HG03342 (cell line): Measurements from ENCODE around the gene ADAM8.
"Not testable (repeated sequence)": the region's sequence is repeated elsewhere in the genome, so short reads cannot be mapped to it uniquely, and the experiment has no call there.

Source experiments
- ATAC-seq: cut with Tn5 transposase; IDR thresholded peaks from one replicate; pipeline ENCODE4 v1.9.1; 2021; ENCODE audit warnings: mild to moderate bottlenecking, moderate library complexity; ENCODE audit not compliant: unreplicated experiment

ADAM8 gene

DNA sequence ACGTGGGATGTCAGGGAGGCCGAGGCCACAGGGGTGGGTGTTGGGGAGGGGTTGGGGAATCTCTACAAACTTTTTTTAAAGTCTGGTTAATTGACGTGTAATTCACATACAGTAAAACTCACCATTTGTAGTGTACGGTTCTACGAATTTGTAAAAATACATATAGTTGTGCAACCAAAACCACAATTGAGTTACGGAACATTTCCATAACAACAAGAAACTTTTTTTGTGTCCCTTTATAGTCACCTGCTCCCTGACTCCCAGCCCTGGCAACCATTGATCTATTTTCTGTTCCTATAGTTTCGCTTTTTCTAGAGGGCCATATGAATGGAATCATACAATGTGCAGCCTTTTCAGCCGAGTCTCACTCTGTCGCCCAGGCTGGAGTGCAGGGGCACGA, 41.9 kb downstream of the ADAM8 start:
- ATAC-seq: not testable (repeated sequence)

DNA sequence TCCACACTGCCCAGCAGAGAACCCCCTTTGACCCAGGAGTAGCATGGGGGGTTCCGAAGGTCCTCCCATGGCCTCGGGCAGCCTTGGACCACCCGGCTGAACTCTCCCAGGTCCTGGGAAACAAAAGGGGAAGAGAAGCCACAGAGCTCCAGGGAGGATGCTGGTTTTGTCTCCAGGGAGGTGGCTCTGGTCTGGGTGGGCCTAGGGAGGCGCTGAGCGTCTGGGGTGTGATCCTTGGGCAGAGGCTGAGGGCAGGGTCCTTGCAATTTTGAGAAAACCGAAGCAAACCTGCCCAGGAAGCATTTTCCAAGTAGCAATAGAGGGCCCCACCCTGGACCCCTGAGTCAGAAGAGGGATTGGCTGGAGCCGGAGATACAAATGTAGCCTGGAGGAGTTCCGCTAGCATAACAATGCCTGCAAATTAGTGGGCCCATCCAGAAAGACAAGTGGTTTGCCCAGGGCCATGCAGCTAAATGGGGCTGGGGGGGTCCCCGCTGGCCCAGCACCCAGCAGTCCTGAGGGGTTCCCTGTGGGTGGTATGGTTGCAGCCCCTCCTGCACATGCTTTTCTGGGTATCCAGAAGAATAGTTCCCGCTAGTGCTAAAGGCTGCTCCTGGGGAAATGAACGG, 44.6 kb downstream of the ADAM8 start:
- ATAC-seq: no peak

DNA sequence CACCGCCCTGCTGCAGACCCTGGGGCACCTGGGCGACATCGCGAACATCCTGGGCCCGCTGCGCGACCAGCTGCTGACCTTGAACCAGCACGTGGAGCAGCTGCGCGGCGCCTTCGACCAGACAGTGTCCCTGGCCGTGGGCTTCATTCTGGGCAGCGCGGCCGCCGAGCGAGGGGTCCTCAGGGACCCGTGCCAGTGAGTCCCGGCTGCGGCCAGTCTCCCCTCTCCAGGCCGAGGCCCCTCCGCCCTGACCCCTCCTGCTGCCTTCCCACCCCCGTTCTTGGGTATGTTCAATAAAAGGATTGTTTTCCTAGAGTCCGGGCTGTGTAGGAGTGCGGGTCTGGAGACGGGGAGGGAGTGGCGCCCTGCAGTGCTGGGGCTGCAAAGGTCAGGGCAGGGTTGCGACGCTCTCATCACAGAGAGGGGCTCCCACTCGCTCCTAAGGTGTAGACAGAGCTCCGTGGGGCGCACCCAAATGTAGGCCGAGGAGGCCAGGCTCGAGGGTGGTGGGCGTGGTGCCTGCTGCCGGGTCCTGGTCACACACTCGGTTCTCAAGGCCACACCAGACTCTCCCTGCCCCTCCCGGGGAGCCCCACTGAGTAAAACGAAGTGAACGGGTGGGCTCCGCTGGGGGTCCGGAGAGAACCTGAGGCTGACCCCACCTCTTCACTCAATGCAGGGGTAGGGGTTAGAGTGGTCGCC, 45.3 kb downstream of the ADAM8 start:
- no peak for ATAC-seq

DNA sequence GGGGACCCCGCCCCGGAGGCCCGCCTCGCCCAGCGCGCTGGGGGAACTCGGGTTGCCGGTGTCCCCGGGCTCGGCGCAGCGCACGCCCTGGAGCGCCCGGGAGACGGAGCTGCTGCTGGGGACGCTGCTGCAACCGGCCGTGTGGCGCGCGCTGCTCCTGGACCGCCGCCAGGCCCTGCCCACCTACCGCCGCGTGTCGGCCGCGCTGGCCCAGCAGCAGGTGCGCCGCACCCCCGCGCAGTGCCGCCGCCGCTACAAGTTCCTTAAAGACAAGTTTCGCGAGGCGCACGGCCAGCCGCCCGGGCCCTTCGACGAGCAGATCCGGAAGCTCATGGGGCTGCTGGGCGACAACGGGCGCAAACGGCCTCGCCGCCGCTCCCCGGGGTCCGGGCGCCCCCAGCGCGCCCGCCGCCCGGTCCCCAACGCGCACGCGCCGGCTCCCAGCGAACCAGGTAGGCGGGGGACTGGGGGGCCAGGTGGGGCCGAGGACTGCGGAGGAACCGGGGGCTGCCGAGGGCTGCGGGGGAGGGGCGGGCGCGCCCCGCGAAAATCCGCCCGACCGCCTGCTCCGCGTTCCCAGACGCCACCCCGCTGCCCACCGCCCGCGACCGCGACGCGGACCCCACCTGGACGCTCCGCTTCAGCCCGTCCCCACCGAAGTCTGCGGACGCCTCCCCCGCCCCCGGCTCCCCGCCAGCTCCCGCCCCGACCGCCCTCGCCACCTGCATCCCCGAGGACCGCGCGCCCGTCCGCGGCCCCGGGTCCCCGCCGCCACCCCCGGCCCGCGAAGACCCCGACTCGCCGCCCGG, 46.1 kb downstream of the ADAM8 start:
- ATAC-seq: no peak

DNA sequence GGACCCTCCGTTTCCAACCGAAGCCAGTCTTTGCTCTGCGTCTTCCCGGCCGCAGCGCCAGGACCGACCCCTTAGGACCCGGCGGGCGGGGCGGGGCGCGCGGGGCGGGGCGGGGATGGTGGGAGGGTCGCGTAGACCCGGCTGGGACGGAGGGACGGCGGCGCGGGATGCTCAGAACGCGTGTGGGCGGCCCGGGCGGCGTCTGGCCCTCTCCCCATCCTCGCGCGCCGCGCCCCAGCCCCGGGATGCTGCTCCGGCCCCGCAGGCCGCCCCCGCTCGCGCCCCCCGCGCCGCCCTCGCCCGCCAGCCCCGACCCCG, 46.7 kb downstream of the ADAM8 start, which contains the start of gene UTF1:
TSS of gene UTF1 (plus strand) at position 174 of the 318 bp plus-strand sequence. CDS start at position 246, 72 bp downstream.
- no peak for ATAC-seq

DNA sequence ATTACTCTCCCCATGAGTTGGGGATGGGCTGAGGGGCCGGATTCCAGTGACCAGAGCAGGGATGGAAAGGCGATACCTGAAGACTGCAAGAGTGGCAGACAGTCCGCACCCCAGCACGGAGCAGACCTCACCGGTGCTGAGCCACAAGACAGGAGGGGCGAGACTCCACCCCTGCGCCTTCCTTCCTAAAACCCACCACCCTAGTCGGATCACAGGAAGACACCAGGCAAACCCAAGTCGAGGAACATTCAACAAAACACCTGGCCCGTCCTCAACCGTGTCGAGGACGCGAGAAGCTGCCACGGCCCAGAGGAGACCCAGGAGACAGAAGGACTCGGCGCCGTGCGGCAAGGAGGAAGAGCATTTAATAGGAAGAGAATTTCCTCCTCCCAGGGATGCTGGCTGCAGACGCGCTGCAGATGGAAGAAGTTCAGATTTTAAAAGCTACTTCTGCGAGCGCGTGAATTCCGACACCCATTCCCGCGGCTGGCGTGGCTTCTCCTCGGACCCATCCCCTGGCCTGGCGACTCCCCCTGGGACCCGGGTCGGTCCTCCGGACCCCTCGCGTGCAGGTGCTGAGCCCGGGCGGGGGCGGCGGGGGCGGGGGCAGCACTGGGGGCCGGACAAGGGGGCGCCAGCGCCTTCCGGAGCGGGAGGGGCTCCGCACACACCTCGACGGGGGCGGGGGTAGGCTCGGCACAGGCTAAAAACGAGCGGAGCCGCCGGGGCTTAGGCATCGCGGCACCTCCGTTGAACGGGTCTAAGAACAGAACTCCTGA, 47.2 kb downstream of the ADAM8 start:
- no peak for ATAC-seq

DNA sequence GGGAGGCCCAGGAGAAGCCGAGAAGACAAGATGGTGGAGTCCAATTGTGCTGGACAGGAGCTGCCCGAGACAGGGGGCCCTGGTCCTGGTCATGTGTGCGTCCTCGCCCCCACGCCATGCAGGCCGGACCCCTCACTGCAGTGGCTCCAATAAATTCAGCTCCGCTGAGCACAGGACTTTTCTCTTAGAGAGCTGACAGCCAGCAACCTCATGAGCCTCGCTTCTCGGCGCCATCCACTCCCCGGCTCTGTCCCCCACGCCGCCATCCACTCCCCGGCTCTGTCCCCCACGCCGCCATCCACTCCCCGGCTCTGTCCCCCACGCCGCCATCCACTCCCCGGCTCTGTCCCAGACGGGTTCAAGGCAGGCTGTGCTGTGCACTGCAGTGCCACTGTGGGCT, 49.4 kb downstream of the ADAM8 start:
- ATAC-seq: no peak

DNA sequence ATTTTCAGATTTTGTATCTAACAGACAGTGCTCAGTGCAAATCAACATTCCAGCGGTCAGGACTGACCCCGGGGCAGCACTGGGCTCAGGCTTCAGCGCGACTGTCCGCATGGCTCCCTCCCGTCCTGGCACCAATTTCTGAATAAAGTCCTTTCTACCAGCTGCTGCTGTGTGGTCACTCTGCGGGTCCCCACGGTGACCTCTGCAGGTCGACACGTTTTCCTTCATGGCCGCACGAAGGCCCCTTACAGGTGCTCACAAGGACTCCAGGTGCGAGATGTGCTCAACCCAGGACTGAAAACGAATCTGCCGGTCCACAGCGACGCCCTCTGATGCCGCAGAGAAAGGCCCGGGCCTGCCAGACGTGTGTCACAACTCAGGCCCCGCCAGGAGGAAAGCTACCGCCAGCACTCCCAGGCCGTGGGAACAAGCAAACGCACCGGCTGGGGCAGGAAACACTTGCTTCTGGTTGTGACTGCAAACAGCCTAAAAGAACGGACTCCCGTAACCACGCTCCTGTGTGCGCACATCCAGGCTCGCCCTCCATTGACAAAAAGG, 50.3 kb downstream of the ADAM8 start:
- ATAC-seq: no peak

DNA sequence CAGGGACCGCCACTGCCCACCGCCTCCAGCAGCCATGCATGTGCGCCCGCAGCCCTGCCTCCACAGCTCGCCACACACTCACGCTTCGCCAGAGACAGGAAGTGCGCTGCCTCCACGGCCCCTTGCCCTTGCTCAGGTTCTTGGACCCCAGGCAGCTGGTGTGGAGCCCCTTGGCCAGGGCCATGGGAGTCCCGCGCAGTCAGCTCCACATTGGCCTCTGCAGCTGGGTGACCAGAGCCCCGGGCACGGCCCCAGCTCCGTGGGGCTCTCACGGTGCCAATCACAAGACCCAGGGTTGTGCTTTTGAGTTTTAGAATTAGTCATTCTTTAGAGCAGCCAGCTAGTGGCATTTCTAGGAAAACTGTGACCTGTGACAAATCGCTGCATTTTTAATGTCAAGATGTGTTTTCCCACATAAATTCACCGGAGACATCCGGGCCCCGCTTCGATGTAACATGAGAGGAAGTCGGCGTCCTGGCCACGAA, 50.9 kb downstream of the ADAM8 start:
- no peak for ATAC-seq

DNA sequence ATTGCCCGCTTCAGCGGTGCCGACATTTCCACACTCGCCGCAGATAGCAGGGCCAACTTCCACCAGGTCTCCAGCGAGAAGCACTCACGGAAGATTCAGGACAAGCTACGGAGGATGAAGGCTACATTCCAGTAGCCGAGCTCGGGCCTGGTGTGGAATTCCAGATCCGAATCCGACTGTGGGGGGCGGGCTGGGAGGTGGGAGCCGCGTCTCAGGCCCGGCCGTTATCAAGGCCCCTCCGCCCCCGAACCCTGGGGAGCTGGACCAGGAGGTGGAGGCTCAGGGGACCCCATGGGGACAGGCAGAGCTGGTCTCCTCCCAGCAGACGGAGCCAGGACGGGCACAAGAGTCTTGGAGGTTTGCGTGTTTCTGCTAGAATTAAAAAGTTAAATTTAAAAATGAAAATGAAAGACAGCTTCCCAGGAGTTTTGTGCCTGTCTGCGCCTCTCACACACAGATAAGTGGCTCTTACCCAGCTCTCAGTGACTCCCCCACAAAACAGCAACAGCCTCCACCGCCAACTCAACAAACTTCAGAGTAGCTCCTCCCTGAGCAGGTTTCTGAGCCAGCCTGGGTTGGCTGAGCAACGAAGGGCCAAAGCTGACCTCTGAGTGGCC, 51.8 kb downstream of the ADAM8 start:
- no peak for ATAC-seq

DNA sequence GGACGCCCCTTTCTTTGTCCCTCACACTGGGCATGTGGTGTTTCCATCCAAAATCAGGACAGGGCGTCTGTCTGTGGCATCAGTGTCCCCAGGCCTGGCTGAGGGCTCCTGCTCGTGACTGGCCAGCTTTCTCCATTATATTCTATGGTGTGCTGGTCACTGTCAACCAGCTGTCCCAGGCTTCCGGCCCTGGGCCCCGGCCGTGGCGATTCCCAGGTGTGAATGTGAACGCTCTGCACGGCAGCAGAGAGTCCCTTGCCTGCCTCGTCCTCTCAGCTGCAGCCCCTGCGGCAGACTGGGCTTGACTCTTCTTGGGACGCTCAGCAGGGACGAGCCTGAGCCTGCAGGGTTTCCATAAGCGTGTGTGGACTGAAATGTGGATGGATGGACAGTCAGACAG, 52.6 kb downstream of the ADAM8 start:
- ATAC-seq: no peak

DNA sequence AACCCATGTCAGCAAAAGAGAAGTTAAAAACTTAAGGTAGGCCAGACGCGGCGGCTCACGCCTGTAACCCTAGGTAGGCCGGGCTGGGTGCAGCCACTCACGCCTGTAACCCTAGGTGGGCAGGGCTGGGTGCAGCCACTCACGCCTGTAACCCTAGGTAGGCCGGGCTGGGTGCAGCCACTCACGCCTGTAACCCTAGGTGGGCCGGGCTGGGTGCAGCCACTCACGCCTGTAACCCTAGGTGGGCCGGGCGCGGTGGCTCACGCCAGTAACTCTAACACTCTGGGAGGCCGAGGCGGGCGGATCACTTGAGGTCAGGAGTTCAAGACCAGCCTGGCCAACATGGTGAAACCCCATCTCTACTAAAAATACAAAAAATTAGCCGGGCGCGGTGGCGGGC, 54.9 kb downstream of the ADAM8 start:
- not testable (repeated sequence) for ATAC-seq

DNA sequence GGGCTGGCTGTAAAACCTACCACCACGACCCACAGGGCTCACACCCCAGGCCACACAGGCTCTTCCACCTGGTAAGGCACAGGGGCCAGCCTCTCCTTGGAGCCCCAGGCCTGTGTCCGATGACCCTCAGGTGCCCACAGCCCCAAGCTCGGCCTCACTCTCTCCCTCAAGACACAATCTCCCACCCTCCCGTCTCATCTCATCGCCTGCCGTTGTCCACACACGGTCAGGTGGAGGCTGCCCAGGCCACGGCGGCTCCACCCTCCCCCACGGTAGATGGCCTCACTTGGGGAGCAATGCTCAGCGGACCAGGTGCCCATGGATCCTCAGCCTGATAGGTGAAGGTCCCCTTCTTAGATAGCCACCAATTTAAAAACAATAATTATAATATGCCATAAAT, 55.3 kb downstream of the ADAM8 start:
- no peak for ATAC-seq

DNA sequence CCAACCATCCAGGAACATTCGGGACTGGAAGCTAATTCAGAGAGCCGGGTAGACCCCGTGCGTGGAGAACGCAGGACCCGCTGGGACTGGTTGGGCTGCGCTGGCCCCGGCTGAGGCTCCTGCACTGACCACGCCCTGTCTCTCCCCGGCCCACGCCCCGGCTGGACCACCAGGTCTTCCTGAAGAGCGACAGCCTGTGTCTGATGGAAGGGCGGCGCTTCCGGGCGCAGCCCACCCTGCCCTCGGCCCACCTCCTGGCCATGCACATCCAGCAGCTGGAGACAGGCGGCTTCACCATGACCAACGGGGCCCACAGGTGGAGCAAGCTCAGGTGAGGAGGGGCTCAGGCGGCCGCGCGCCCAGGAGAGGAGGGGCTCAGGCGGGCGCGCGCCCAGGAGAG, 56.9 kb downstream of the ADAM8 start:
- no peak for ATAC-seq

DNA sequence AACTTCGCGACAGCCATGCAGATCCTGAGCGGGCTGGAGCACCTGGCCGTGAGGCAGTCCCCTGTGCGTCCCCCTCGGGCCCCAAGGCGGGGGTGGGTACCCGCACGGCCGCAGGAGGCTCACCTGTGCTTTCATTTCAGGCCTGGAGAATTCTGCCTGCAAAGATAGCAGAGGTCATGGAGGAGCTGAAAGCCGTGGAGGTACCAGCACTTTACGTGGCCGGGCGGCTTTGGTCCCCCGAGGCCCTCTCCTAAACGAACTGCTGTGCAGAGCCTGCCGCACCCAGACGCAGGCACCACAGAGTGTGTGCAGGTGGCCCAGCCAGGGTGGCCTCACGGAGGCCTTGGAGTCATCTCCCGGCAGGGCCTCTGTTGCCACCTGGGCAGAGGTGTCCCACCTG, 57.8 kb downstream of the ADAM8 start:
- ATAC-seq: no peak

DNA sequence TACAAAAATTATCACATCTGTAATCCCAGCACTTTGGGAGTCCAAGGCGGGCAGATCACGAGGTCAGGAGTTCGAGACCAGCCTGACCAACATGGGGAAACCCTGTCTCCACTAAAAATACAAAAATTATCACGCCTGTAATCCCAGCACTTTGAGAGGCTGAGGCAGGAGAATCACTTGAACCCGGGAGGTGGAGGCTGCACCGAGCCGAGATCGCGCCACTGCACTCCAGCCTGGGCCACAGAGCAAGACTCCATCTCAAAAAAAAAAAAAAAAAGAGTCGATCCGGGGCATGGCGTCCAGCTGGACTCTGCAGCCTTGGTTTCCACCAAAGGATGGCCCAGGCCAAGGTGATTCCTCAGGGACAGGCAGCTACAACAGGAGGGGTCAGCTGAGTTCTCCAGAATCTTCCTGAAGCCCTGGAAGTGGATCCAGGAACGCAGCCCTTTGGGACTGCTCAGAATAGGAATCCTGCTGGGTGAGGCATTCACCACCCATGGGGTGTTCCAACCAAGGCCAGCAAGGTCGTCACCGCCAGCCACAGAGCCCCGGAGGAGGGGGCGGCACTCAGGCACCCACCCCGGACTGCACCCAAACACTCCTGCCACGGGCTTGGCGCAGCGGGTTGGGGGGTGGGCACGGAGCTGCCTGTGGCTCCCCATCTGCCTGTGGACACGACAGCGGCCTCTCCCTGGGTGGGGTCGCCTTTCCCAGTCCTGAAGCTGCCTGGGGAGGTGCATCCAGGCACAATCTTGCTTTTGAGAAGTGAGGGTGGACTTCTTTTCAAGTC, 58.7 kb downstream of the ADAM8 start:
- no peak for ATAC-seq

DNA sequence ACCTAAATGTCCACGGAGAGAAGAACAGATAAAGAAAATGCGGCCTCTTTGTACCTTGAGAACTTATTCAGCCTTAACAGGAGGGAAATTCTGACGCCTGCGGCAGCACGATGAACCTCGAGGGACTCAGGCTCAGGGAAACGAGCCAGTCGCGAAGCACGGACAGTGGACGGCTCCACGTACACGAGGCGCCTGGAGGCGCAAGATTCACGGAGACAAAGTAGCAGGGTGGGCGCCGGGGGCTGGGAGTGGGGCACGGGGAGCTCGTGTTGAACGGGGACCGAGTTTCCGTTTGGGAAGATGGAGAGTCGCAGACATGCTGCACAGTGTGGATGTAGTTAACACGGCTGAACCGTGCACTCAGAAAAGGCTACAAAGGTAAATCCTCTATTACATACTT, 59.9 kb downstream of the ADAM8 start:
- ATAC-seq: no peak

DNA sequence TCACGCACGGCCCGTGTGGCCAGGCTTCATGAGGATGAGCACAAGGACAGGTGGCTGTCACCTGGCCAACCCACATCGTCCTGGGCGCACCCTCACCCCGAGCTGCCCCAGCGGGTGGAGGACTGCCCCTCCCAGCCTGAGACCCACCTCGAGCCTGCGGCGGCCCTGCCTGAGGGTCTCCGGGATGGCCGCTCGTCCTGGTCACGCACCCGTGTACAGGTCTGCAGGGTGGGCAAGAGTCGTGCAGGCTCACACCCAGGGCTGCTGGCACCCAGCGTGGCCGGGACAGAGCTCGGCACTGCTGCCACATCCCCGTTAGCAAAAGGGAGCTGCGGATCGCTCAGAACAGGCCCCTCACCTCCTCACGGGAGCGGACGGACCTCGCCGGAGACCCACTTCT, 61.1 kb downstream of the ADAM8 start:
- no peak for ATAC-seq
